MCF 10A (cell line): ENCODE data around the gene RNF115. TPM values are rescaled to one million over a fixed set of nuclear protein-coding genes. Genes with fewer than 3 reads are reported as not detected.
A peak's percentile ranks its signal among the peaks of the same experiment; 100 is the strongest.
"Not testable (repeated sequence)": the region's sequence is repeated elsewhere in the genome, so short reads cannot be mapped to it uniquely, and the experiment has no call there.

Source experiments
- BruUV-seq: library from RNA; stranded (reverse); fragments of 400-500 nt; replicated peaks from 2 replicates; lab custom pipeline; 2021; lab: Mats Ljungman, UMichigan
- CTCF ChIA-PET: fragments of 300-600 bp; sonication (Branson Sonifier 250); formaldehyde crosslinking; extraction: SDS; loops from one replicate; lab custom pipeline; 2021; ENCODE audit warnings: antibody characterized with exemption, inconsistent platforms; lab: Yijun Ruan, JAX
- POLR2A ChIA-PET: fragments of 300-600, 350-650 bp; sonication (Branson Sonifier 250); formaldehyde crosslinking; extraction: SDS; loops from one replicate; lab custom pipeline; 2020; ENCODE audit warnings: antibody characterized with exemption, inconsistent platforms; lab: Yijun Ruan, JAX
- DNase-seq: peaks from one replicate; pipeline ENCODE4 v3.0.0-alpha.2; 2018; ENCODE audit not compliant: unreplicated experiment
- H3K27ac Mint-ChIP-seq: one replicate; pipeline ENCODE4 v1.8.0; 2022; ENCODE audit warnings: mild to moderate bottlenecking, low read depth, mixed read lengths; ENCODE audit not compliant: unreplicated experiment
- H3K27me3 Mint-ChIP-seq: one replicate; pipeline ENCODE4 v1.8.0; 2022; ENCODE audit warnings: mixed read lengths; ENCODE audit not compliant: insufficient read depth, unreplicated experiment
- H3K36me3 Mint-ChIP-seq: one replicate; pipeline ENCODE4 v1.8.0; 2022; ENCODE audit warnings: mild to moderate bottlenecking, moderate library complexity, mixed read lengths; ENCODE audit not compliant: insufficient read depth, unreplicated experiment
- H3K4me1 Mint-ChIP-seq: one replicate; pipeline ENCODE4 v1.8.0; 2022; ENCODE audit warnings: mixed read lengths; ENCODE audit not compliant: insufficient read depth, unreplicated experiment
- H3K4me3 Mint-ChIP-seq: one replicate; pipeline ENCODE4 v1.8.0; 2022; ENCODE audit warnings: mild to moderate bottlenecking, moderate library complexity, mixed read lengths; ENCODE audit not compliant: unreplicated experiment
- H3K9me3 Mint-ChIP-seq: one replicate; pipeline ENCODE4 v1.8.0; 2022; ENCODE audit warnings: mixed read lengths; ENCODE audit not compliant: unreplicated experiment
- intact Hi-C: fragments of 100-400 bp; cut with micrococcal nuclease; formaldehyde crosslinking; loops from 2 replicates; pipeline ENCODE4 v1.14.1; 2022
- total RNA-seq: library from RNA; stranded (reverse); gene quantifications from 2 replicates; pipeline ENCODE4 v1.2.3, GENCODE V29; 2022
- TF ChIP-seq, protein P1 (sequence below): fragments of 200-600 bp; IDR thresholded peaks from one replicate; pipeline ENCODE4 v1.8.0; 2022; ENCODE audit warnings: antibody characterized with exemption, mild to moderate bottlenecking; ENCODE audit not compliant: unreplicated experiment

Gene RNF115
- total RNA-seq, 1 experiment from 2014 or later, result 19.5 TPM

DNA sequence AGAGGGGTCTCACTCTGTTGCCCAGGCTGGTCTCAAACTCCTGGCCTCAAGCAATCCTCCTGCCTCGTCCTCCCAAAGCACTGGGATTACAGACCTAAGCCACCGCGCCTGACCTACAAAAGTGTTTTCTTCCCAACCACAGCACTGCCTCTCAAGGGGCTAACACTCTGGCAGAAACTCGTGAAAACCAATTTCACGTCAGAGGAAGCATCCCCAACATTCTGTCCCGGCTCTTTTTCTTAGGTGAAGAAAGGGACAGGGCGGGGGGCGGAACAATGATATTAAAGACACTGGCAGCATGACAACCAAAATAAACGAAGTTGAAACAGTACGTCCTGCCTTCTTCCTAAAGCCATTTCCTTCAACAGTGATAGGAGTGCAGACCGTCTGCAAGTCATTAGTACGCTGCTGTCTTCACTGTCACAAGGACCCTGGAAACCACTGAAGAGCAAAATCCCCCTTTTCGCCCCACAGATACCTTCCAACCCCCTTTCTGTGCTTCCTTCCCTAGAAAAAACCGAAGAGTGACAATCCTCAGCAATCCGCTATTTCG is 1.0 kb downstream of the RNF115 start:
- H3K9me3 Mint-ChIP-seq, DNase-seq, H3K27me3 Mint-ChIP-seq, H3K4me1 Mint-ChIP-seq: not testable (repeated sequence)
- CTCF ChIA-PET, result interaction anchor here (0.9 kb wide), 1 partner anchor 15 kb away, joined by 3 read pairs; no protein-coding TSS in a partner anchor
- intact Hi-C loops, result loop anchor here (5.0 to 10.0 kb wide), 3 partner anchors 41 to 101 kb away; no protein-coding TSS in a partner anchor
- BruUV-seq, result TSS peak; percentile 37
- Mint-ChIP-seq H3K27ac (peak overlapping the region; percentile 94), H3K36me3 (peaks cover 30% of the 10 kb centered on the region), H3K4me3 (peak overlapping the region; percentile 90)
- POLR2A ChIA-PET, result interaction anchor here (1.0 to 4.7 kb wide), 7 partner anchors 19 to 174 kb away, joined by 3 to 92 read pairs (median 27); partner anchors contain the start of genes ANKRD34A, PIAS3, POLR3GL and RBM8A

DNA sequence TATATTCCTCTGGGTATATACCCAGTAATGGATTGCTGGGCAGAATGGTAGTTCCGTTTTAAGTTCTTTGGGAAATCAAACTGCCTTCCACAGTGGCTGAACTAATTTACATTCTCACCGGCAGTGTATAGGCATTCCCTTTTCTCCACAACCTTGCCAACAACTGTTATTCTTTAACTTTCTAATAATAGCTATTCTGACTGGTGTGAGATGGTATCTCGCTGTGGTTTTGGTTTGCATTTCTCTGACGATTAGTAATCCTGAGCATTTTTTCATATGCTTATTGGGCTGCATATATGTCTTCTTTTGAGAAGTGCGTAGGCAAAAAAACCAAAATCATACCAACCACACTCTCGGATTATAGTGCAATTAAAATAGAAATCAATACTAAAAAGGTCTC is 5.8 kb downstream of the RNF115 start:
- peak; percentile 41 for DNase-seq
- POLR2A ChIA-PET, intact Hi-C loops, H3K36me3 Mint-ChIP-seq, CTCF ChIA-PET, BruUV-seq, H3K27ac Mint-ChIP-seq, H3K4me1 Mint-ChIP-seq, H3K27me3 Mint-ChIP-seq, H3K9me3 Mint-ChIP-seq: not testable (repeated sequence)
- H3K4me3 Mint-ChIP-seq, result peak overlapping the region; percentile 33

DNA sequence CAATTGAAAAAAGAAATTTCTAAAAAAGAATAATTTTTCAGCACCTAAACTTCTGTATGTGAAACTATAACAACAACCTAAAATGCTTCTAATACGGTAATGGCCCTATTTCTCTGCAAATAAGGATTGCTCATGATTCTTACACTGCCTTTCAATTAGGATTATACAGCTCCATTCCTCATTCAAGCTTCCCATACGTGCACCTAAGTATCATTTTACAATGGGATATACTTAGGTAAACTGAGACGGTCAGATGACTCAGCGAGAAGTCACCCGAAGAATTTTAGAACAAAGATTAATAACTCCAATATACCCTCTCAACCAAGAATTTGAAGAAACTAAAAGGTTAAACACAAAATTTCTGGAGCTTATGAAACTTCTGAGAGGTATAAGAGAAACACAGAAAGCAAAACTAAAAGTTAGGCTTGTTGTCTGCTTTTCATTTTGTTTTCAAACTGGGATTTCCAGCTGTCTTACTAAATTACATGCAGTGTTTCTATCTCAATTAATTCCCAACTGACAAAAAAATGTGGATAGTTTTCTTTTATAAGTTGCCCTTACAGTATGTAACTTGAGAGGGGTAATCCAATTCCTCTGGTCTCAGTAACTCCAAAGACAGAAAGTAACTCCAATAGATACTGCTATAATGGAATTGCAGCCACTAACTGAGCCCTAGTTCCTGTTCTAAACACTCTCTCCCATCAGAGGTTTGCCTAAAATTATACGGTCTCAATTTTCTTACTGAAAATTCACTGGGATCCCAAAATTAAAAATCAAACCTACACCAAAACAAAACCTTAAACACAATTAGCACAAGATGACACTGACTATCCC is 10.7 kb downstream of the RNF115 start:
- H3K36me3 Mint-ChIP-seq, intact Hi-C loops, BruUV-seq, H3K9me3 Mint-ChIP-seq, H3K27me3 Mint-ChIP-seq, H3K4me3 Mint-ChIP-seq, POLR2A ChIA-PET, DNase-seq, H3K4me1 Mint-ChIP-seq, H3K27ac Mint-ChIP-seq, CTCF ChIA-PET: not testable (repeated sequence)

DNA sequence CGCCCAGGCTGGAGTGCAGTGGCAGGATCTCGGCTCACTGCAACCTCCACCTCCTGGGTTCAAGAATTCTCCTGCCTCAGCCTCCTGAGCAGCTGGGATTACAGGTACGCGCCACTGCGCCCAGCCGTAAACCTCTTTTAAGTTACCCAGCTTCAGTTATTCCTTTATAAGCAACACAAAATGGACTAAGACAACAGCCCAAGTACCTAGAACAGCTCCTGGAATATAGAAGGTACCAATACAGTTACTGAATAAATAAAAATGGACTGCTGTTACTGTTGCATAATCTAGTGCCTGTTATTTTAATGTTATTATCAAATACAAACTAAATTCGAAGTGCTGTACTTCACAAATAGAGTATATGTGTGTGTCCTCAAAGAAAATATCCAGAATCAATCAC is 17.1 kb downstream of the RNF115 start:
- Mint-ChIP-seq H3K36me3 (no peaks in the 10 kb centered on the region), H3K27ac (no peak overlapping the region), H3K27me3 (no peaks in the 10 kb centered on the region), H3K4me3 (no peak overlapping the region), H3K9me3 (no peaks in the 10 kb centered on the region), H3K4me1 (peaks cover 25% of the 10 kb centered on the region)
- ChIA-PET CTCF (no interaction called here), POLR2A (interaction anchor here (1.4 to 7.2 kb wide), 4 partner anchors 11 to 157 kb away, joined by 4 to 46 read pairs (median 4); partner anchors contain the start of genes ANKRD34A, POLR3C, POLR3GL and RNF115)
- intact Hi-C loops, result no loop called here
- no TSS peak for BruUV-seq
- TF ChIP-seq, protein P1, sequence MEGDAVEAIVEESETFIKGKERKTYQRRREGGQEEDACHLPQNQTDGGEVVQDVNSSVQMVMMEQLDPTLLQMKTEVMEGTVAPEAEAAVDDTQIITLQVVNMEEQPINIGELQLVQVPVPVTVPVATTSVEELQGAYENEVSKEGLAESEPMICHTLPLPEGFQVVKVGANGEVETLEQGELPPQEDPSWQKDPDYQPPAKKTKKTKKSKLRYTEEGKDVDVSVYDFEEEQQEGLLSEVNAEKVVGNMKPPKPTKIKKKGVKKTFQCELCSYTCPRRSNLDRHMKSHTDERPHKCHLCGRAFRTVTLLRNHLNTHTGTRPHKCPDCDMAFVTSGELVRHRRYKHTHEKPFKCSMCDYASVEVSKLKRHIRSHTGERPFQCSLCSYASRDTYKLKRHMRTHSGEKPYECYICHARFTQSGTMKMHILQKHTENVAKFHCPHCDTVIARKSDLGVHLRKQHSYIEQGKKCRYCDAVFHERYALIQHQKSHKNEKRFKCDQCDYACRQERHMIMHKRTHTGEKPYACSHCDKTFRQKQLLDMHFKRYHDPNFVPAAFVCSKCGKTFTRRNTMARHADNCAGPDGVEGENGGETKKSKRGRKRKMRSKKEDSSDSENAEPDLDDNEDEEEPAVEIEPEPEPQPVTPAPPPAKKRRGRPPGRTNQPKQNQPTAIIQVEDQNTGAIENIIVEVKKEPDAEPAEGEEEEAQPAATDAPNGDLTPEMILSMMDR, result no peak
- no peak for DNase-seq

DNA sequence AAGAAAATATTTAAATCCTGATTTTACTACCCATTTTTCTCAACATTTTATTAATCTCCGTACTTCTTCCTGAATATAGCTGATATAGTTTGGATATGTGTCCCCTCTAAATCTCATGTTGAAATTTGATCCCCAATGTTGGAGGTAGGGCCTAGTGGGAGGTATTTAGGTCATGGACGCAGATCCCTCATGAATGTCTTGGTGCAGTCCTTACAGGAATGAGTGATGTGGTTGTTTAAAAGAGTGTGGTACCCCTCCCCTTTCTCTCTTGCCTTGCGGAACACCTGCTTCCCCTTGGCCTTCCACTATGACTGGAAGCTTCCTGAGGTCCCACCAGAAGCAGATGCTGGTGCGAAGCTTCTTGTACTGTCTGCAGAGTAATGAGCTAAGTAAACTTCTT is 17.5 kb downstream of the RNF115 start:
- TF ChIP-seq, protein P1, result no peak
- CTCF ChIA-PET, result interaction anchor here (0.6 to 1.0 kb wide), 2 partner anchors 10 to 11 kb away, joined by 3 to 5 read pairs; no protein-coding TSS in a partner anchor
- Mint-ChIP-seq H3K36me3 (no peaks in the 10 kb centered on the region), H3K4me3 (no peak overlapping the region), H3K4me1 (peaks cover 26% of the 10 kb centered on the region), H3K27me3 (no peaks in the 10 kb centered on the region), H3K27ac (no peak overlapping the region), H3K9me3 (no peaks in the 10 kb centered on the region)
- no TSS peak for BruUV-seq
- no peak for DNase-seq
- intact Hi-C loops, result no loop called here
- POLR2A ChIA-PET, result interaction anchor here (0.9 to 7.2 kb wide), 5 partner anchors 10 to 158 kb away, joined by 3 to 46 read pairs (median 4); partner anchors contain the start of genes ANKRD34A, POLR3C, POLR3GL and RNF115
